WTC11 (cell line): ENCODE data around the gene ARHGAP44.

Experiments used
- CTCF ChIP-seq: fragments of 200-600 bp; IDR thresholded peaks from 2 replicates; pipeline ENCODE4 v1.8.0; 2022; ENCODE audit warnings: antibody characterized with exemption
- NFE2L1 ChIP-seq: sonication (generic); formaldehyde crosslinking; IDR thresholded peaks from 2 replicates; pipeline ENCODE4 v1.8.1; 2023; ENCODE audit warnings: missing genetic modification reagents
- PRDM15 ChIP-seq: sonication (generic); formaldehyde crosslinking; IDR thresholded peaks from 2 replicates; pipeline ENCODE4 v1.8.0; 2022; ENCODE audit warnings: missing genetic modification reagents
- TCF7 ChIP-seq: sonication (generic); formaldehyde crosslinking; IDR thresholded peaks from 2 replicates; pipeline ENCODE4 v1.8.0; 2022; ENCODE audit warnings: mild to moderate bottlenecking, low read depth, missing genetic modification reagents, moderate library complexity
- ZNF263 ChIP-seq: sonication (generic); formaldehyde crosslinking; IDR thresholded peaks from 2 replicates; pipeline ENCODE4 v1.8.1; 2022; ENCODE audit warnings: low read depth, mild to moderate bottlenecking, moderate library complexity, missing genetic modification reagents
- ZNF512 ChIP-seq: sonication (generic); formaldehyde crosslinking; IDR thresholded peaks from 2 replicates; pipeline ENCODE4 v1.8.1; 2022; ENCODE audit warnings: missing genetic modification reagents, borderline replicate concordance

- no peak for TF ChIP-seq CTCF
- no peak for TF ChIP-seq ZNF512 (CRISPR knock-in tag)
- no peak for TF ChIP-seq ZNF263 (CRISPR knock-in tag)
- TF ChIP-seq PRDM15: no peak
- no peak for TF ChIP-seq NFE2L1 (CRISPR knock-in tag)
- no peak for TF ChIP-seq TCF7 (CRISPR knock-in tag)
These were observed 94.2 kb downstream of the ARHGAP44 start for GRCh38 chr17:12883472-12883871.
